Neuronal stem cell (in vitro differentiated cells): ENCODE results near the gene BABAM2.

Source experiments
- DNase-seq: peaks from one replicate; pipeline ENCODE4 v3.0.0-alpha.2; 2013; ENCODE audit warnings: low spot score
- H2AFZ ChIP-seq: one replicate; pipeline ENCODE4 v1.6.1; 2013; ENCODE audit warnings: mild to moderate bottlenecking, low read length, inconsistent platforms
- H2AK5ac ChIP-seq: 2 replicates; pipeline ENCODE4 v1.6.1; 2013; ENCODE audit warnings: low read depth, mild to moderate bottlenecking, inconsistent platforms, low read length, moderate library complexity, mixed read lengths
- H2BK120ac ChIP-seq: 2 replicates; pipeline ENCODE4 v1.6.1; 2013; ENCODE audit warnings: low read depth, mild to moderate bottlenecking, inconsistent platforms, low read length, moderate library complexity, mixed read lengths
- H2BK12ac ChIP-seq: one replicate; pipeline ENCODE4 v1.6.1; 2013; ENCODE audit warnings: low read length, inconsistent platforms
- H2BK15ac ChIP-seq: 2 replicates; pipeline ENCODE4 v1.6.1; 2013; ENCODE audit warnings: mild to moderate bottlenecking, low read length, inconsistent platforms, mixed read lengths
- H2BK5ac ChIP-seq: one replicate; pipeline ENCODE4 v1.6.1; 2013; ENCODE audit warnings: inconsistent platforms, mild to moderate bottlenecking, low read length, moderate library complexity
- H3K14ac ChIP-seq: one replicate; pipeline ENCODE4 v1.6.1; 2013; ENCODE audit warnings: low read length, inconsistent platforms
- H3K18ac ChIP-seq: 2 replicates; pipeline ENCODE4 v1.6.1; 2013; ENCODE audit warnings: low read length, inconsistent platforms
- H3K23ac ChIP-seq: 2 replicates; pipeline ENCODE4 v1.6.1; 2013; ENCODE audit warnings: low read depth, mild to moderate bottlenecking, mixed read lengths, low read length, inconsistent platforms; ENCODE audit not compliant: poor library complexity
- H3K27ac ChIP-seq: replicated peaks from 3 replicates; pipeline ENCODE4 v1.5.1; 2013; ENCODE audit warnings: low read length, inconsistent platforms
- H3K27me3 ChIP-seq, 3 experiments: 2 replicates each; pipeline ENCODE4 v1.6.1; 2013; ENCODE audit warnings: low read length in 3 of 3, mild to moderate bottlenecking in 2 of 3, inconsistent platforms in 1 of 3, low read depth in 1 of 3, mixed read lengths in 1 of 3, moderate library complexity in 1 of 3; ENCODE audit not compliant: control insufficient read depth in 3 of 3, insufficient read depth in 3 of 3
- H3K36me3 ChIP-seq, 2 donors: replicated peaks in 1 of 2; 2 replicates each; pipeline ENCODE4 v1.6.1; 2013; ENCODE audit warnings: low read length in 2 of 2; ENCODE audit not compliant: control insufficient read depth in 2 of 2, insufficient read depth in 2 of 2
- H3K4ac ChIP-seq: 2 replicates; pipeline ENCODE4 v1.6.1; 2013; ENCODE audit warnings: inconsistent platforms, mild to moderate bottlenecking, low read length, moderate library complexity
- H3K4me1 ChIP-seq, 2 donors: 1 replicate in 1 of 2; 2 replicates in 1 of 2; pipeline ENCODE4 v1.6.1; 2013; ENCODE audit warnings: low read length in 2 of 2, low read depth in 1 of 2; ENCODE audit not compliant: control insufficient read depth in 2 of 2, insufficient read depth in 1 of 2
- H3K4me2 ChIP-seq: one replicate; pipeline ENCODE4 v1.6.1; 2013; ENCODE audit warnings: mild to moderate bottlenecking, low read length, inconsistent platforms; ENCODE audit not compliant: insufficient read depth, poor library complexity, severe bottlenecking
- H3K4me3 ChIP-seq, 2 donors: 2 replicates each; pipeline ENCODE4 v1.5.1; 2013; ENCODE audit warnings: low read length in 2 of 2, mild to moderate bottlenecking in 2 of 2, inconsistent platforms in 1 of 2, moderate library complexity in 1 of 2
- H3K79me1 ChIP-seq: one replicate; pipeline ENCODE4 v1.6.1; 2013; ENCODE audit warnings: low read depth, mild to moderate bottlenecking, inconsistent platforms, low read length, moderate library complexity
- H3K9ac ChIP-seq: one replicate; pipeline ENCODE4 v1.6.1; 2013; ENCODE audit warnings: mild to moderate bottlenecking, low read depth, low read length, inconsistent platforms; ENCODE audit not compliant: poor library complexity
- H3K9me3 ChIP-seq, 2 donors: replicated peaks in 1 of 2; 2 replicates each; pipeline versions ENCODE3 to v1.6.1; 2013; ENCODE audit warnings: low read length in 2 of 2, mild to moderate bottlenecking in 2 of 2, inconsistent platforms in 1 of 2, low read depth in 1 of 2, mixed read lengths in 1 of 2, moderate library complexity in 1 of 2; ENCODE audit not compliant: control insufficient read depth in 2 of 2, insufficient read depth in 1 of 2
- H4K8ac ChIP-seq: one replicate; pipeline ENCODE4 v1.6.1; 2013; ENCODE audit warnings: low read depth, mild to moderate bottlenecking, inconsistent platforms, low read length, moderate library complexity
- H4K91ac ChIP-seq: one replicate; pipeline ENCODE4 v1.6.1; 2013; ENCODE audit warnings: low read length, low read depth, mild to moderate bottlenecking, inconsistent platforms; ENCODE audit not compliant: poor library complexity
- WGBS, 2 donors: extraction: QIAGEN DNeasy Blood & Tissue Kit; methylation state at CpG; one replicate each; pipeline ENCODE4 v1.1.7; 2013; ENCODE audit warnings: missing lambda C conversion rate in 2 of 2, mixed read lengths in 1 of 2; ENCODE audit not compliant: insufficient read length in 2 of 2, insufficient replicate concordance in 1 of 2; ENCODE audit errors: extremely low coverage in 2 of 2; 5-methylcytosine and 5-hydroxymethylcytosine counted together

BABAM2 gene

GRCh38 chr2:28316546-28317335 is 426.2 kb downstream of the BABAM2 start:
- no peak overlapping the region for H3K23ac ChIP-seq
- WGBS, 2 donors = no CpG with 5 or more reads among the region's 14 CpGs
- H2BK15ac ChIP-seq = no peak overlapping the region
- no peak overlapping the region for H3K14ac ChIP-seq
- H2BK120ac ChIP-seq = no peak overlapping the region
- no peak overlapping the region for H3K4me3 ChIP-seq
- no peak overlapping the region for H2AK5ac ChIP-seq
- no peak overlapping the region for H2AFZ ChIP-seq
- no peak overlapping the region for H4K8ac ChIP-seq
- DNase-seq = no peak
- no peaks in the 10 kb centered on the region for H3K36me3 ChIP-seq
- H3K79me1 ChIP-seq = no peaks in the 10 kb centered on the region
- H3K4me2 ChIP-seq = no peak overlapping the region
- no peak overlapping the region for H3K4ac ChIP-seq
- H3K27me3 ChIP-seq = no peaks in the 10 kb centered on the region
- H3K9me3 ChIP-seq = no peaks in the 10 kb centered on the region
- no peak overlapping the region for H2BK12ac ChIP-seq
- peak overlapping the region; percentile 0 for H3K18ac ChIP-seq
- H3K9ac ChIP-seq = no peak overlapping the region
- no peak overlapping the region for H3K27ac ChIP-seq
- peaks cover 8 to 31% of the 10 kb centered on the region in 2 donors for H3K4me1 ChIP-seq
- no peak overlapping the region for H2BK5ac ChIP-seq
- H4K91ac ChIP-seq = no peak overlapping the region

- no peaks in the 10 kb centered on the region for H3K36me3 ChIP-seq
- no peak overlapping the region for H2AFZ ChIP-seq
- WGBS, 2 donors = no CpG with 5 or more reads among the region's 2 CpGs
- no peak for DNase-seq
- no peak overlapping the region for H4K91ac ChIP-seq
- no peak overlapping the region for H2BK15ac ChIP-seq
- H2BK120ac ChIP-seq = no peak overlapping the region
- no peak overlapping the region for H3K23ac ChIP-seq
- H2AK5ac ChIP-seq = no peak overlapping the region
- H3K18ac ChIP-seq = no peak overlapping the region
- no peak overlapping the region for H3K4me2 ChIP-seq
- H3K27ac ChIP-seq = no peak overlapping the region
- H3K14ac ChIP-seq = no peak overlapping the region
- H3K4ac ChIP-seq = no peak overlapping the region
- no peaks in the 10 kb centered on the region for H3K79me1 ChIP-seq
- no peaks in the 10 kb centered on the region for H3K27me3 ChIP-seq
- H3K4me1 ChIP-seq = peaks cover 12 to 37% of the 10 kb centered on the region in 2 donors
- H3K4me3 ChIP-seq = no peak overlapping the region
- H3K9me3 ChIP-seq = no peaks in the 10 kb centered on the region
- H4K8ac ChIP-seq = no peak overlapping the region
- H2BK12ac ChIP-seq = no peak overlapping the region
- no peak overlapping the region for H2BK5ac ChIP-seq
- no peak overlapping the region for H3K9ac ChIP-seq
These were observed 426.9 kb downstream of the BABAM2 start for GRCh38 chr2:28317390-28317789.

GRCh38 chr2:28318023-28318422 is 427.5 kb downstream of the BABAM2 start:
- no peak overlapping the region for H3K14ac ChIP-seq
- no peak overlapping the region for H2AK5ac ChIP-seq
- H3K79me1 ChIP-seq = no peaks in the 10 kb centered on the region
- H2BK5ac ChIP-seq = no peak overlapping the region
- no peak overlapping the region for H2BK120ac ChIP-seq
- H3K4me3 ChIP-seq = no peak overlapping the region
- no peak overlapping the region for H3K23ac ChIP-seq
- DNase-seq = no peak
- H3K36me3 ChIP-seq = no peaks in the 10 kb centered on the region
- no peak overlapping the region for H3K9ac ChIP-seq
- H3K4me2 ChIP-seq = no peak overlapping the region
- H3K27me3 ChIP-seq = no peaks in the 10 kb centered on the region
- no peak overlapping the region for H4K8ac ChIP-seq
- no CpG with 5 or more reads among the region's 5 CpGs for WGBS, 2 donors
- no peak overlapping the region for H3K4ac ChIP-seq
- no peak overlapping the region for H3K27ac ChIP-seq
- H3K18ac ChIP-seq = no peak overlapping the region
- no peak overlapping the region for H2BK15ac ChIP-seq
- no peak overlapping the region for H2BK12ac ChIP-seq
- H4K91ac ChIP-seq = no peak overlapping the region
- H2AFZ ChIP-seq = no peak overlapping the region
- H3K4me1 ChIP-seq = peaks cover 12 to 42% of the 10 kb centered on the region in 2 donors
- H3K9me3 ChIP-seq = no peaks in the 10 kb centered on the region

- peak overlapping the region; percentile 25 for H2BK12ac ChIP-seq
- no peak overlapping the region for H2BK5ac ChIP-seq
- H2AK5ac ChIP-seq = no peak overlapping the region
- H3K9ac ChIP-seq = no peak overlapping the region
- H3K27ac ChIP-seq = no peak overlapping the region
- no CpG with 5 or more reads among the region's 6 CpGs for WGBS, 2 donors
- no peak overlapping the region for H3K4ac ChIP-seq
- no peak overlapping the region for H4K91ac ChIP-seq
- no peaks in the 10 kb centered on the region for H3K9me3 ChIP-seq
- H3K4me1 ChIP-seq = peaks cover 12 to 48% of the 10 kb centered on the region in 2 donors
- no peak overlapping the region for H3K4me2 ChIP-seq
- H3K4me3 ChIP-seq = no peak overlapping the region
- H2BK15ac ChIP-seq = peak overlapping the region; percentile 8
- no peak overlapping the region for H2BK120ac ChIP-seq
- no peak overlapping the region for H3K23ac ChIP-seq
- no peak overlapping the region for H4K8ac ChIP-seq
- no peaks in the 10 kb centered on the region for H3K27me3 ChIP-seq
- H3K79me1 ChIP-seq = no peaks in the 10 kb centered on the region
- DNase-seq = no peak
- H3K36me3 ChIP-seq = no peaks in the 10 kb centered on the region
- no peak overlapping the region for H2AFZ ChIP-seq
- no peak overlapping the region for H3K14ac ChIP-seq
- H3K18ac ChIP-seq = peak overlapping the region; percentile 11
These were observed 428.1 kb downstream of the BABAM2 start for GRCh38 chr2:28318462-28319117.
